OCI-LY3 (cell line): Measurements from ENCODE around the gene USP21.

Source experiments
- CTCF ChIP-seq: fragments of 200-600, 300-600 bp; sonication (generic); IDR thresholded peaks from 2 replicates; pipeline ENCODE4 v1.5.1; 2014; ENCODE audit warnings: antibody characterized with exemption, low read length, low read depth
- EZH2phosphoT487 ChIP-seq: fragments of 200-600 bp; shearing (Covaris generic); IDR thresholded peaks from 2 replicates; pipeline ENCODE4 v1.6.1; 2018; ENCODE audit warnings: antibody characterized with exemption, mixed run types, low read depth

DNA sequence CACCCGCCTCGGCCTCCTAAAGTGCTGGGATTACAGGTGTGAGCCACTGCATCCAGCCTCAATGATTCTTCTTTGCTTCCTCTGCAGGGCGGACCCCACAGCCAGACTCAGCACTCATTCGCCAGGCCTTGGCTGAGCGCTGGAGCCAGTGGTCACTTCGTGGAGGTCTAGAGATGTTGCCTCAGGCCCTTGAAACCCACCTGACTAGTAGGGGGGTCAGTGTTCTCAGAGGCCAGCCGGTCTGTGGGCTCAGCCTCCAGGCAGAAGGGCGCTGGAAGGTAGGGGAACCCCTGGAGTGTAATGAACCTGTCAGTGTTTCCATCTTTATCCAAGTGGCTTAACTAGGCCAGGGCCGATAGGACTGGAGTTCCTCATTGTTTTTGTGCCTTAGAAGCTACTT lies 9.6 kb downstream of the USP21 start:
- TF ChIP-seq CTCF (no peak), EZH2phosphoT487 (no peak)
